Panc1 (cell line): Measurements from ENCODE around the gene DDX10. TPM values are rescaled to one million over a fixed set of nuclear protein-coding genes. Genes with fewer than 3 reads are reported as not detected.

Experiments
- ATAC-seq: fragments of 200-7000 bp; cut with Tn5 transposase; 2 replicates; pipeline ENCODE4 v1.9.1; 2020; ENCODE audit warnings: mild to moderate bottlenecking, moderate library complexity
- BruUV-seq: library from RNA; stranded (reverse); fragments of 400-500 nt; replicated peaks from 2 replicates; lab custom pipeline; 2021; lab: Mats Ljungman, UMichigan
- CTCF ChIA-PET: fragments of 300-600 bp; sonication (Branson Sonifier 250); formaldehyde crosslinking; loops from one replicate; lab custom pipeline; 2022; ENCODE audit warnings: antibody characterized with exemption; lab: Charles Lee
- POLR2A ChIA-PET: fragments of 300-600 bp; sonication (Branson Sonifier 250); formaldehyde crosslinking; loops from one replicate; lab custom pipeline; 2022; ENCODE audit warnings: antibody characterized with exemption; lab: Charles Lee
- DNase-seq: peaks from one replicate; pipeline ENCODE4 v3.0.0-alpha.2; 2010; ENCODE audit warnings: low read depth, low spot score
- H3K27ac ChIP-seq: 2 replicates; pipeline ENCODE4 v1.5.1; 2011; ENCODE audit warnings: mild to moderate bottlenecking, low read length, inconsistent platforms
- H3K27me3 ChIP-seq: fragments of 200-500 bp; sonication (Bioruptor generic); 2 replicates; pipeline ENCODE4 v1.6.0; 2014; ENCODE audit warnings: low read length, inconsistent platforms; ENCODE audit not compliant: control insufficient read depth, insufficient read depth
- H3K36me3 ChIP-seq: fragments of 200-500 bp; sonication (Bioruptor generic); 2 replicates; pipeline ENCODE4 v1.5.1; 2014; ENCODE audit warnings: inconsistent platforms, mild to moderate bottlenecking, low read length, moderate library complexity; ENCODE audit not compliant: control insufficient read depth, insufficient read depth
- H3K4me1 ChIP-seq: 2 replicates; pipeline ENCODE4 v1.5.1; 2011; ENCODE audit warnings: inconsistent platforms, mild to moderate bottlenecking, low read length, moderate library complexity; ENCODE audit not compliant: control insufficient read depth, insufficient read depth
- H3K4me3 ChIP-seq, 2 experiments: 2 replicates each; pipeline ENCODE4 v1.5.1; 2011 to 2012; ENCODE audit warnings: low read depth in 2 of 2, low read length in 2 of 2, mild to moderate bottlenecking in 2 of 2, inconsistent platforms in 1 of 2, moderate library complexity in 1 of 2
- H3K9me3 ChIP-seq: fragments of 200-500 bp; sonication (Bioruptor generic); 2 replicates; pipeline ENCODE4 v1.5.1; 2014; ENCODE audit warnings: low read depth, mild to moderate bottlenecking, inconsistent platforms, low read length, moderate library complexity; ENCODE audit not compliant: control insufficient read depth, insufficient read depth
- POLR2AphosphoS5 ChIP-seq: IDR thresholded peaks from 2 replicates; pipeline ENCODE4 v1.6.1; 2012; ENCODE audit warnings: mild to moderate bottlenecking, low read depth, low read length, moderate library complexity
- REST ChIP-seq, 2 experiments: IDR thresholded peaks; 2 replicates each; pipeline ENCODE4 v1.6.1; 2011 to 2012; ENCODE audit warnings: low read depth in 2 of 2, control low read depth in 1 of 2, low read length in 1 of 2, mild to moderate bottlenecking in 1 of 2, moderate library complexity in 1 of 2; ENCODE audit not compliant: insufficient read depth in 1 of 2
- SIN3A ChIP-seq: IDR thresholded peaks from 2 replicates; pipeline ENCODE4 v1.6.1; 2012; ENCODE audit warnings: low read depth, mild to moderate bottlenecking, low read length, moderate library complexity, borderline replicate concordance; ENCODE audit not compliant: insufficient read depth
- TCF7L2 ChIP-seq: IDR thresholded peaks from 2 replicates; pipeline ENCODE4 v1.6.1; 2011; ENCODE audit warnings: mild to moderate bottlenecking, low read depth, low read length, inconsistent platforms
- in situ Hi-C: cut with HindIII; loops from 2 replicates; pipeline ENCODE4 v1.10.0; 2016; ENCODE audit warnings: low sequenced_read_pairs, low pct_unique_long_range_greater_than_20kb
- intact Hi-C: fragments of 100-400 bp; cut with micrococcal nuclease; formaldehyde crosslinking; loops from one replicate; pipeline ENCODE4 v1.10.0; 2022; ENCODE audit not compliant: unreplicated experiment
- total RNA-seq: library from RNA; stranded (reverse); gene quantifications from one replicate; pipeline ENCODE4 v1.2.1, GENCODE V29; 2021; ENCODE audit not compliant: unreplicated experiment
- TF ChIP-seq, protein P1 (sequence below): fragments of 450-650 bp; IDR thresholded peaks from 2 replicates; pipeline ENCODE4 v1.5.1; 2017; ENCODE audit warnings: mild to moderate bottlenecking

The DDX10 gene
- total RNA-seq, 1 experiment from 2014 or later, result 48.8 TPM

DNA sequence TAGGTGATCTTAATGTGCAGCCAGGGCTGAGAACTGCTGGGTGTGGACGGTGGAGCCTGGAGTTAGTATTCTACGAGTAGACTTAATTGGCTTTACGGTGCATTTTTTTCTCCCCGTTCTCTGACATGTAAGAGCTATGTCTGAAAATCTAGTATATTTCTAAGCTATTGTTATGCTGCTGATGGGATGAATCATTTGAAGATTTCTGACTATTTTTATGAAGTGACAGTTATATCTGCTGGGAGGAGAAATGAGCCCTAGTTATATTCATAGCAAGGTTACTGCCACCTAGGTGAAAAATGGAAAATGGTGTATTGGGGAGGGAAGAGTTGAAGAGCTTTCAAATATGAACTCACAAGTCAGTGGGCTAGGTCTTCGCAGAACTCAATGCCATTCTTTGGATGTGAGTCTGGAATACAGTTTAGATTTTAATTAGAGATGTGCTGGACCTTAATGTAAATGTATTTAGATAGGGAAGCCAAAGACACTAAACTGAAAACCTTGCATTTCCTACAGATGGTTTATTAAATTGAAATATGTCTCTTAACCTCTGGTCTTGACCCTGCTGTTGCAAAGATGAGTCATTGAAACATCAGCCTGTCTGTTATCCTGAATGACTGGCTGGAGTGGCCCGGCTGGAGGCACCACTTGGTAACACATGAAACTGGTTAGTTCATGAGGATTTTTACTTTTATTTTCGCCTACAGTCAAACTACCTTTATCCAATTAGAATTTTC, 293.7 kb downstream of the DDX10 start:
- CTCF ChIA-PET, result no interaction called here
- Histone ChIP-seq H3K36me3 (no peaks in the 10 kb centered on the region), H3K4me1 (no peaks in the 10 kb centered on the region), H3K27me3 (no peaks in the 10 kb centered on the region), H3K9me3 (no peaks in the 10 kb centered on the region), H3K4me3 (no peak overlapping the region), H3K27ac (no peak overlapping the region)
- intact Hi-C loops, result no loop called here
- no TSS peak for BruUV-seq
- DNase-seq (peak; percentile 30), ATAC-seq (no peak)
- no peak for TF ChIP-seq TCF7L2
- no peak for TF ChIP-seq SIN3A
- no peak for TF ChIP-seq POLR2AphosphoS5
- TF ChIP-seq, protein P1, sequence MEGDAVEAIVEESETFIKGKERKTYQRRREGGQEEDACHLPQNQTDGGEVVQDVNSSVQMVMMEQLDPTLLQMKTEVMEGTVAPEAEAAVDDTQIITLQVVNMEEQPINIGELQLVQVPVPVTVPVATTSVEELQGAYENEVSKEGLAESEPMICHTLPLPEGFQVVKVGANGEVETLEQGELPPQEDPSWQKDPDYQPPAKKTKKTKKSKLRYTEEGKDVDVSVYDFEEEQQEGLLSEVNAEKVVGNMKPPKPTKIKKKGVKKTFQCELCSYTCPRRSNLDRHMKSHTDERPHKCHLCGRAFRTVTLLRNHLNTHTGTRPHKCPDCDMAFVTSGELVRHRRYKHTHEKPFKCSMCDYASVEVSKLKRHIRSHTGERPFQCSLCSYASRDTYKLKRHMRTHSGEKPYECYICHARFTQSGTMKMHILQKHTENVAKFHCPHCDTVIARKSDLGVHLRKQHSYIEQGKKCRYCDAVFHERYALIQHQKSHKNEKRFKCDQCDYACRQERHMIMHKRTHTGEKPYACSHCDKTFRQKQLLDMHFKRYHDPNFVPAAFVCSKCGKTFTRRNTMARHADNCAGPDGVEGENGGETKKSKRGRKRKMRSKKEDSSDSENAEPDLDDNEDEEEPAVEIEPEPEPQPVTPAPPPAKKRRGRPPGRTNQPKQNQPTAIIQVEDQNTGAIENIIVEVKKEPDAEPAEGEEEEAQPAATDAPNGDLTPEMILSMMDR, result no peak; the same call in 1 of the 2 replicates
- TF ChIP-seq REST (IDR thresholded peaks at IDR 0.05; ENCODE audit: insufficient read depth in 1 of 2, low read depth in 2 of 2, low read length in 1 of 2), result no peak
- in situ Hi-C loops, result no loop called here
- POLR2A ChIA-PET, result no interaction called here

DNA sequence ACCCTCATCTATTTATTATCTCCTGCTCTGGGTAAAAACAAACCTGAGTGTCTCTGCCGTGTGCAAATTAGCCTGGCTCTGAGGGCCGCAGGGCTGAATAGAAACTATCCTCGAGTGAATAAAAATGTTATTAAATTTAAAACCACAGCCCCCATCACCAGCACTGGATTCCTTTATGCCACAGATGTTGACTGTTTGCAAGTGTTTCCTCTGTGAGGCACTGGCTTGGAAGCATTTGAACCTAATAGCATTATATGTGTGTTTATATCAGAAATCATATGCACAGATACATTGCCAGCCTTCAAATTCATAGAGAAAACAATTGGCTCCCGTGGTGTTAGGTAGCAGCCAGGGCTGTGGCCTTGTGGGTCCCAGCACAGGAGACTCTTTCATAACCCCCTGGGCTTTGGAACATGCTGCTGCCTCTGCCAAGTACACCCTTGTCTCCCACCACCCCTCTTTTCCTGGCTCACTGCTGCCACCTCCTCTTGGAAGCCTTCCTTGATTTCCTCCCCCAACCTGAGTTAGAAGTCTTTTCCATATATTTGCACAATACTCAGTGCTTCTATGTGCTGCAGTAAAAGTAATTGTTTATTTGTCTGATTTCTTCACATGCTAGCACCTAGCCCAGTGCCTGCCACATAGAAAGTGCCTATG, 294.4 kb downstream of the DDX10 start:
- intact Hi-C loops, result no loop called here
- BruUV-seq, result no TSS peak
- Histone ChIP-seq H3K4me1 (no peaks in the 10 kb centered on the region), H3K9me3 (no peaks in the 10 kb centered on the region), H3K27me3 (no peaks in the 10 kb centered on the region), H3K27ac (no peak overlapping the region), H3K4me3 (no peak overlapping the region), H3K36me3 (no peaks in the 10 kb centered on the region)
- DNase-seq, result no peak
- ChIA-PET CTCF (no interaction called here), POLR2A (no interaction called here)
- in situ Hi-C loops, result no loop called here
- ATAC-seq, result no peak
- TF ChIP-seq, protein P1, result no peak
- no peak for TF ChIP-seq REST (IDR thresholded peaks at IDR 0.05; ENCODE audit: insufficient read depth in 1 of 2, low read depth in 2 of 2, low read length in 1 of 2)
